ENCODE data around the gene TMPRSS9. TPM values are rescaled to one million over a fixed set of nuclear protein-coding genes. Genes with fewer than 3 reads are reported as not detected.
"Not testable (repeated sequence)": the region's sequence is repeated elsewhere in the genome, so short reads cannot be mapped to it uniquely, and the experiment has no call there.

The TMPRSS9 gene
- total RNA-seq, 1 experiment from 2014 or later = not detected

GRCh38 chr19:2458054-2458453, 98.0 kb downstream of the TMPRSS9 start:
- Histone ChIP-seq H3K27me3 (replicated peaks; ENCODE audit: insufficient read depth, low read depth, low read length, poor library complexity) (no peaks in the 10 kb centered on the region), H3K27ac (ENCODE audit: low read depth, low read length, poor library complexity, severe bottlenecking) (no peak overlapping the region), H3K36me3 (ENCODE audit: insufficient read depth, low read length, poor library complexity, severe bottlenecking) (no peaks in the 10 kb centered on the region), H3K4me1 (ENCODE audit: insufficient read depth, low read length, poor library complexity, severe bottlenecking) (peaks cover 30% of the 10 kb centered on the region), H3K9me3 (ENCODE audit: low read depth, low read length, poor library complexity, severe bottlenecking) (no peaks in the 10 kb centered on the region), H3K4me3 (ENCODE audit: low read depth, low read length, poor library complexity, severe bottlenecking) (no peak overlapping the region)
- TF ChIP-seq CTCF (conservative IDR thresholded peaks at IDR 0.05; ENCODE audit: low read depth, low read length) (no peak), EZH2 (IDR thresholded peaks at IDR 0.05; ENCODE audit: borderline replicate concordance, low read depth, low read length, poor library complexity, severe bottlenecking) (no peak)
- CTCF ChIA-PET = interaction anchor here (0.6 to 0.7 kb wide), 2 partner anchors 18 to 182 kb away, joined by 5 read pairs; partner anchors contain the start of gene GADD45B
- no peak for DNase-seq (ENCODE audit: low spot score)
- BruUV-seq (replicated peaks) = no TSS peak
- POLR2A ChIA-PET (ENCODE audit: low non-redundant PET) = interaction anchor here (1.1 kb wide), 1 partner anchor 18 kb away, joined by 13 read pairs; the partner anchor contains the start of gene GADD45B
- intact Hi-C loops (cut with micrococcal nuclease; ENCODE audit: unreplicated experiment) = no loop called here

GRCh38 chr19:2458776-2459175, 98.7 kb downstream of the TMPRSS9 start:
- H3K27me3 ChIP-seq (replicated peaks; ENCODE audit: insufficient read depth, low read depth, low read length, poor library complexity); intact Hi-C loops (cut with micrococcal nuclease; ENCODE audit: unreplicated experiment); H3K27ac ChIP-seq (ENCODE audit: low read depth, low read length, poor library complexity, severe bottlenecking); CTCF ChIA-PET; DNase-seq (ENCODE audit: low spot score); H3K9me3 ChIP-seq (ENCODE audit: low read depth, low read length, poor library complexity, severe bottlenecking); H3K36me3 ChIP-seq (ENCODE audit: insufficient read depth, low read length, poor library complexity, severe bottlenecking); BruUV-seq (replicated peaks); POLR2A ChIA-PET (ENCODE audit: low non-redundant PET); H3K4me3 ChIP-seq (ENCODE audit: low read depth, low read length, poor library complexity, severe bottlenecking): not testable (repeated sequence)
- H3K4me1 ChIP-seq (ENCODE audit: insufficient read depth, low read length, poor library complexity, severe bottlenecking) = peaks cover 30% of the 10 kb centered on the region

DNA sequence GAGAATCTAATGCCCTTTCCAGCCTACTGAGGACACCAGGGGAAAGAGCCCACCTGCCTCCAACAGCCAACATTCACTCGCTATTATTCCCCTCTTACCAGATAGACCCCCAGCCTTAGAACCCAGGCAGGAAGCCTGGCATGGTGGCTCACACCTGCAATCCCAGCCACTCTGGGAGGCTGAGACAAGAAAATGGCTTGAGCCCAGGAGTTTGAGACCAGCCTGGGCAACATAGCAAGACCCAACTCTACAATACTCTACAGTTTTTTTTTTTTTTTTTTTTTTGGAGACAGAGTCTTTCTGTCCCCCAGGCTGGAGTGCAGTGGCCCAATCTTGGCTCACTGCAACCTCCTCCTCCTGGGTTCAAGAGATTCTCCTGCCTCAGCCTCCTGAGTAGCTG, 100.2 kb downstream of the TMPRSS9 start:
- Histone ChIP-seq H3K4me1 (ENCODE audit: insufficient read depth, low read length, poor library complexity, severe bottlenecking) (peaks cover 17% of the 10 kb centered on the region), H3K27me3 (replicated peaks; ENCODE audit: insufficient read depth, low read depth, low read length, poor library complexity) (no peaks in the 10 kb centered on the region), H3K9me3 (ENCODE audit: low read depth, low read length, poor library complexity, severe bottlenecking) (no peaks in the 10 kb centered on the region), H3K36me3 (ENCODE audit: insufficient read depth, low read length, poor library complexity, severe bottlenecking) (no peaks in the 10 kb centered on the region), H3K4me3 (ENCODE audit: low read depth, low read length, poor library complexity, severe bottlenecking) (no peak overlapping the region), H3K27ac (ENCODE audit: low read depth, low read length, poor library complexity, severe bottlenecking) (no peak overlapping the region)
- ChIA-PET POLR2A (ENCODE audit: low non-redundant PET) (interaction anchor here (0.6 kb wide), 1 partner anchor 10 kb away, joined by 4 read pairs; no protein-coding TSS in a partner anchor), CTCF (no interaction called here)
- intact Hi-C loops (cut with micrococcal nuclease; ENCODE audit: unreplicated experiment) = no loop called here
- TF ChIP-seq CTCF (conservative IDR thresholded peaks at IDR 0.05; ENCODE audit: low read depth, low read length) = no peak
- TF ChIP-seq EZH2 (IDR thresholded peaks at IDR 0.05; ENCODE audit: borderline replicate concordance, low read depth, low read length, poor library complexity, severe bottlenecking) = no peak
- no TSS peak for BruUV-seq (replicated peaks)
- DNase-seq (ENCODE audit: low spot score) = no peak
